Measurements from ENCODE around the gene FERMT2. TPM values are rescaled to one million over a fixed set of nuclear protein-coding genes. Genes with fewer than 3 reads are reported as not detected.

Gene FERMT2
- total and polyA plus RNA-seq, 2 experiments from 2014 or later = 108 to 148 TPM

- Histone ChIP-seq H3K27me3 (ENCODE audit: insufficient read depth) (no peaks in the 10 kb centered on the region), H3K36me3 (ENCODE audit: insufficient read depth) (no peaks in the 10 kb centered on the region; the same call in 1 of the 2 replicates), H3K4me1 (ENCODE audit: insufficient read depth) (peaks cover 27% of the 10 kb centered on the region), H2AFZ (no peak overlapping the region), H3K27ac (ENCODE audit: low read depth) (no peak overlapping the region), H3K79me2 (replicated peaks; ENCODE audit: insufficient read depth) (peaks cover 67% of the 10 kb centered on the region), H3K4me2 (peak overlapping the region; percentile 77), H3K4me3 (peak overlapping the region; percentile 88), H3F3A (replicated peaks; ENCODE audit: low read depth) (no peaks in the 10 kb centered on the region; the same call in 1 of the 2 replicates), H4K20me1 (replicated peaks; ENCODE audit: insufficient read depth) (no peaks in the 10 kb centered on the region), H3K9me2 (ENCODE audit: insufficient read depth) (no peaks in the 10 kb centered on the region)
- DNase-seq (ENCODE audit: low spot score) (no peak), ATAC-seq (no peak)
- no peaks in the 10 kb centered on the region; the same call in 2 of the 3 replicates for H3K9me3 Mint-ChIP-seq
- H3K36me3 Mint-ChIP-seq (ENCODE audit: low read depth) = peaks cover 34% of the 10 kb centered on the region
- H3K27ac Mint-ChIP-seq = no peak overlapping the region
- H3K4me3 Mint-ChIP-seq = peak overlapping the region; percentile 99
- peaks cover 44% of the 10 kb centered on the region for H3K4me1 Mint-ChIP-seq
- TF ChIP-seq CTCF (conservative IDR thresholded peaks at IDR 0.05; ENCODE audit: low read depth in 2 of 2) (no peak), ZNF331 (CRISPR knock-in tag; IDR thresholded peaks at IDR 0.05; ENCODE audit: low read depth) (no peak), POLR2AphosphoS5 (IDR thresholded peaks at IDR 0.05; ENCODE audit: low read depth) (no peak), JUNB (IDR thresholded peaks at IDR 0.05; ENCODE audit: unreplicated experiment) (no peak), STAT1 (IDR thresholded peaks at IDR 0.05; ENCODE audit: unreplicated experiment) (no peak), REST (IDR thresholded peaks at IDR 0.05; ENCODE audit: unreplicated experiment) (no peak), CREB1 (CRISPR knock-in tag; IDR thresholded peaks at IDR 0.05; ENCODE audit: low read depth) (no peak), NANOG (IDR thresholded peaks at IDR 0.05; ENCODE audit: borderline replicate concordance) (no peak), ZNF114 (CRISPR knock-in tag; IDR thresholded peaks at IDR 0.05) (no peak), EZH2phosphoT487 (IDR thresholded peaks at IDR 0.05; ENCODE audit: unreplicated experiment) (no peak), EZH2 (IDR thresholded peaks at IDR 0.05; ENCODE audit: low read depth, unreplicated experiment) (no peak)
- TF ChIP-seq, protein P1, sequence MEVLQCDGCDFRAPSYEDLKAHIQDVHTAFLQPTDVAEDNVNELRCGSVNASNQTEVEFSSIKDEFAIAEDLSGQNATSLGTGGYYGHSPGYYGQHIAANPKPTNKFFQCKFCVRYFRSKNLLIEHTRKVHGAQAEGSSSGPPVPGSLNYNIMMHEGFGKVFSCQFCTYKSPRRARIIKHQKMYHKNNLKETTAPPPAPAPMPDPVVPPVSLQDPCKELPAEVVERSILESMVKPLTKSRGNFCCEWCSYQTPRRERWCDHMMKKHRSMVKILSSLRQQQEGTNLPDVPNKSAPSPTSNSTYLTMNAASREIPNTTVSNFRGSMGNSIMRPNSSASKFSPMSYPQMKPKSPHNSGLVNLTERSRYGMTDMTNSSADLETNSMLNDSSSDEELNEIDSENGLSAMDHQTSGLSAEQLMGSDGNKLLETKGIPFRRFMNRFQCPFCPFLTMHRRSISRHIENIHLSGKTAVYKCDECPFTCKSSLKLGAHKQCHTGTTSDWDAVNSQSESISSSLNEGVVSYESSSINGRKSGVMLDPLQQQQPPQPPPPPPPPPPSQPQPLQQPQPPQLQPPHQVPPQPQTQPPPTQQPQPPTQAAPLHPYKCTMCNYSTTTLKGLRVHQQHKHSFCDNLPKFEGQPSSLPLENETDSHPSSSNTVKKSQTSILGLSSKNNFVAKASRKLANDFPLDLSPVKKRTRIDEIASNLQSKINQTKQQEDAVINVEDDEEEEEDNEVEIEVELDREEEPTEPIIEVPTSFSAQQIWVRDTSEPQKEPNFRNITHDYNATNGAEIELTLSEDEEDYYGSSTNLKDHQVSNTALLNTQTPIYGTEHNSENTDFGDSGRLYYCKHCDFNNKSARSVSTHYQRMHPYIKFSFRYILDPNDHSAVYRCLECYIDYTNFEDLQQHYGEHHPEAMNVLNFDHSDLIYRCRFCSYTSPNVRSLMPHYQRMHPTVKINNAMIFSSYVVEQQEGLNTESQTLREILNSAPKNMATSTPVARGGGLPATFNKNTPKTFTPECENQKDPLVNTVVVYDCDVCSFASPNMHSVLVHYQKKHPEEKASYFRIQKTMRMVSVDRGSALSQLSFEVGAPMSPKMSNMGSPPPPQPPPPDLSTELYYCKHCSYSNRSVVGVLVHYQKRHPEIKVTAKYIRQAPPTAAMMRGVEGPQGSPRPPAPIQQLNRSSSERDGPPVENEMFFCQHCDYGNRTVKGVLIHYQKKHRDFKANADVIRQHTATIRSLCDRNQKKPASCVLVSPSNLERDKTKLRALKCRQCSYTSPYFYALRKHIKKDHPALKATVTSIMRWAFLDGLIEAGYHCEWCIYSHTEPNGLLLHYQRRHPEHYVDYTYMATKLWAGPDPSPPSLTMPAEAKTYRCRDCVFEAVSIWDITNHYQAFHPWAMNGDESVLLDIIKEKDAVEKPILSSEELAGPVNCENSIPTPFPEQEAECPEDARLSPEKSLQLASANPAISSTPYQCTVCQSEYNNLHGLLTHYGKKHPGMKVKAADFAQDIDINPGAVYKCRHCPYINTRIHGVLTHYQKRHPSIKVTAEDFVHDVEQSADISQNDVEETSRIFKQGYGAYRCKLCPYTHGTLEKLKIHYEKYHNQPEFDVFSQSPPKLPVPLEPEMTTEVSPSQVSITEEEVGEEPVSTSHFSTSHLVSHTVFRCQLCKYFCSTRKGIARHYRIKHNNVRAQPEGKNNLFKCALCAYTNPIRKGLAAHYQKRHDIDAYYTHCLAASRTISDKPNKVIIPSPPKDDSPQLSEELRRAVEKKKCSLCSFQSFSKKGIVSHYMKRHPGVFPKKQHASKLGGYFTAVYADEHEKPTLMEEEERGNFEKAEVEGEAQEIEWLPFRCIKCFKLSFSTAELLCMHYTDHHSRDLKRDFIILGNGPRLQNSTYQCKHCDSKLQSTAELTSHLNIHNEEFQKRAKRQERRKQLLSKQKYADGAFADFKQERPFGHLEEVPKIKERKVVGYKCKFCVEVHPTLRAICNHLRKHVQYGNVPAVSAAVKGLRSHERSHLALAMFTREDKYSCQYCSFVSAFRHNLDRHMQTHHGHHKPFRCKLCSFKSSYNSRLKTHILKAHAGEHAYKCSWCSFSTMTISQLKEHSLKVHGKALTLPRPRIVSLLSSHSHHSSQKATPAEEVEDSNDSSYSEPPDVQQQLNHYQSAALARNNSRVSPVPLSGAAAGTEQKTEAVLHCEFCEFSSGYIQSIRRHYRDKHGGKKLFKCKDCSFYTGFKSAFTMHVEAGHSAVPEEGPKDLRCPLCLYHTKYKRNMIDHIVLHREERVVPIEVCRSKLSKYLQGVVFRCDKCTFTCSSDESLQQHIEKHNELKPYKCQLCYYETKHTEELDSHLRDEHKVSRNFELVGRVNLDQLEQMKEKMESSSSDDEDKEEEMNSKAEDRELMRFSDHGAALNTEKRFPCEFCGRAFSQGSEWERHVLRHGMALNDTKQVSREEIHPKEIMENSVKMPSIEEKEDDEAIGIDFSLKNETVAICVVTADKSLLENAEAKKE (CRISPR knock-in tag; IDR thresholded peaks at IDR 0.05) = no peak
- TF ChIP-seq, protein P2, sequence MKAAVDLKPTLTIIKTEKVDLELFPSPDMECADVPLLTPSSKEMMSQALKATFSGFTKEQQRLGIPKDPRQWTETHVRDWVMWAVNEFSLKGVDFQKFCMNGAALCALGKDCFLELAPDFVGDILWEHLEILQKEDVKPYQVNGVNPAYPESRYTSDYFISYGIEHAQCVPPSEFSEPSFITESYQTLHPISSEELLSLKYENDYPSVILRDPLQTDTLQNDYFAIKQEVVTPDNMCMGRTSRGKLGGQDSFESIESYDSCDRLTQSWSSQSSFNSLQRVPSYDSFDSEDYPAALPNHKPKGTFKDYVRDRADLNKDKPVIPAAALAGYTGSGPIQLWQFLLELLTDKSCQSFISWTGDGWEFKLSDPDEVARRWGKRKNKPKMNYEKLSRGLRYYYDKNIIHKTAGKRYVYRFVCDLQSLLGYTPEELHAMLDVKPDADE (IDR thresholded peaks at IDR 0.05) = no peak
- H3K27me3 Mint-ChIP-seq (ENCODE audit: insufficient read depth, low read depth, poor library complexity) = peaks cover 8% of the 10 kb centered on the region
These were observed 2.0 kb downstream of the FERMT2 start for GRCh38 chr14:52948836-52949235.

All from GM23338 (cell line).